Activated naive CD4-positive, alpha-beta T cell treated with anti-CD3 and anti-CD28 coated beads, Interleukin-2, amount 50 U/mL, for 24 hours (primary cell): ENCODE measurements around the gene GDAP2.
A peak's percentile ranks its signal among the peaks of the same experiment; 100 is the strongest.
"Not testable (repeated sequence)": the region's sequence is repeated elsewhere in the genome, so short reads cannot be mapped to it uniquely, and the experiment has no call there.

Experiments used
- H3K27ac Mint-ChIP-seq: one replicate; pipeline ENCODE4 v1.8.0; 2021; ENCODE audit warnings: mild to moderate bottlenecking, mixed read lengths
- H3K27me3 Mint-ChIP-seq: one replicate; pipeline ENCODE4 v1.8.0; 2021; ENCODE audit warnings: mixed read lengths
- H3K36me3 Mint-ChIP-seq: one replicate; pipeline ENCODE4 v1.8.0; 2021; ENCODE audit warnings: mixed read lengths
- H3K4me1 Mint-ChIP-seq: one replicate; pipeline ENCODE4 v1.8.0; 2021; ENCODE audit warnings: mixed read lengths
- H3K4me3 Mint-ChIP-seq: one replicate; pipeline ENCODE4 v1.8.0; 2021; ENCODE audit warnings: mild to moderate bottlenecking, mixed read lengths
- H3K9me3 Mint-ChIP-seq: one replicate; pipeline ENCODE4 v1.8.0; 2021; ENCODE audit warnings: mixed read lengths

GDAP2 gene

DNA sequence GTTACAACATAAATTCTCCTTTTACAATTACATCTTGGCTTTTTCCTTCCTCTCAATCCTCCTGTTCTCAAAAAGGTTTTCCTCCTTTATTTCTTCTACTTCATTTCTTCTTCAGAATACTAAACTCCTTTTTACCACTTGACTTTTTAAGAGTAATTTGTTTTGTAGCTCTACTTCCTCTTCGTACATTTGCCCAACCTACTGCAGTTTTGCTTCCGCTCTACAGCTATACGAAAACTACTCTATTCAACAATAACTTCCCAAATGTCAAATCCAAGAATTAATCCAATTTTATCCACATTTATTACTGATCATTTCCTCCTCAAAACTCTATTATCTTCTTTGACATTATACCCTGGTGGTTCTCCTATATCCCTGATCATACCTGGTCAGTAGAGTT lies 3.4 kb downstream of the GDAP2 start:
- Mint-ChIP-seq H3K27me3 (no peaks in the 10 kb centered on the region), H3K4me3 (no peak overlapping the region), H3K27ac (no peak overlapping the region), H3K9me3 (no peaks in the 10 kb centered on the region), H3K36me3 (peaks cover 12% of the 10 kb centered on the region), H3K4me1 (peaks cover 56% of the 10 kb centered on the region)

DNA sequence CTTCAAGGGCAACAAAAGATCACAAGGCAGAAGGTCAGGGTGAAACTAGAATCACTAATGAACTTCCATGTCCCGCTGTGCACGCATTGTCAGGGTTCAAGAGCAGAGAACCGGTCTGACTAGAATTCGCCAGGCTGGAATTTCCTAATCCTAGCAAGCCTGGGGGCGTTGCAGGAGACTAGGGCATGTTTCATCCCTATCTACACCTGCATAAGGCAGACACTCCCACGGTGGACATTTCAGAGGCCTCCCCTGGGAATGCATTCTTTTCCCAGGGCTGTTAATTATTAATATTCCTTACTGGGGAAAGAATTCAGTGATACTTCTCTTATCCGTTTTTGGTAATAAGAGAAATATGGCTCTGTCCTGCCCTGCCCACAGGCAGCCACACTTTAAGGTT lies 6.7 kb downstream of the GDAP2 start:
- Mint-ChIP-seq H3K4me1 (peaks cover 35% of the 10 kb centered on the region), H3K36me3 (peaks cover 13% of the 10 kb centered on the region)

DNA sequence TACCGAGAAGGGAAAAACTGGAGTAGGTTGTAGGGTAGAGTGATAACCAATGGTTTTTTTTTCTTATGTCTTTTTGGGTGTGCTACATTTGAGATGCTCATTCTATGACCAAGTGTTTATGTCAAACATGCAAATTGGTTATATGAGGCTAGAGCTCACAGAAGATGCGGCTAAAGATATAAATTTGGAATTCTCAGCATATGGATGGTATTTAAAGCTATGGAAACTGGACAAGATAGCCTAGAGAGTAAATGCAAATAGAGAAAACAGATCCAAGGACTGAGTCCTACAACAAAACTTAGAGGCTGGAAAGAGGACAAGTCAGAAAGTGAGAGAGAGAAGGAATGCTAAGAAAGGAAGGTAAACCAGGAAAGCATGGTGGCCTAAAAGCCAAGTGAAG lies 7.4 kb downstream of the GDAP2 start:
- no peaks in the 10 kb centered on the region for H3K27me3 Mint-ChIP-seq
- peaks cover 29% of the 10 kb centered on the region for H3K4me1 Mint-ChIP-seq
- H3K4me3 Mint-ChIP-seq = no peak overlapping the region
- no peak overlapping the region for H3K27ac Mint-ChIP-seq
- H3K9me3 Mint-ChIP-seq = no peaks in the 10 kb centered on the region
- H3K36me3 Mint-ChIP-seq = peaks cover 15% of the 10 kb centered on the region

More for the DNA sequence above, 6.7 kb downstream of the GDAP2 start:
- not testable (repeated sequence) for H3K4me3 Mint-ChIP-seq, H3K27me3 Mint-ChIP-seq, H3K9me3 Mint-ChIP-seq, H3K27ac Mint-ChIP-seq

DNA sequence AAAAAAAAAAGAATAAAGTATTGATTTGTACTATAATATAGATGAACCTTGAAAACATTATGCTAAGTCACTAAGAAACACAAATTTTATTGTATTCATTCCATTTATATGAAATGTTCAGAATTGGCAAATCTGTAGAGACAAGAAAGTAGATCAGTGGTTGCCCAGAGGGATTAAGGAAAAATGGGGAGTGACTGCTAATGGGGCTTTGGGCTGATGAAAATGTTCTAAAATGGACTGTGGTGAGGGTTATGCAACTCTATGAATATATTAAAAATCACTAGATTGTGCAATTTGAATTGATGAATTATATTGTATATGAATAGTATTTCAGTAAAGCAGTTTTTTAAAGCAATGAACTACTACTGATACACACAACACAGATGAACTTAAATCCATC lies 10.0 kb downstream of the GDAP2 start:
- peaks cover 35% of the 10 kb centered on the region for H3K36me3 Mint-ChIP-seq
- peaks cover 8% of the 10 kb centered on the region for H3K9me3 Mint-ChIP-seq
- no peak overlapping the region for H3K4me3 Mint-ChIP-seq
- no peak overlapping the region for H3K27ac Mint-ChIP-seq
- peaks cover 20% of the 10 kb centered on the region for H3K4me1 Mint-ChIP-seq
- H3K27me3 Mint-ChIP-seq = no peaks in the 10 kb centered on the region

DNA sequence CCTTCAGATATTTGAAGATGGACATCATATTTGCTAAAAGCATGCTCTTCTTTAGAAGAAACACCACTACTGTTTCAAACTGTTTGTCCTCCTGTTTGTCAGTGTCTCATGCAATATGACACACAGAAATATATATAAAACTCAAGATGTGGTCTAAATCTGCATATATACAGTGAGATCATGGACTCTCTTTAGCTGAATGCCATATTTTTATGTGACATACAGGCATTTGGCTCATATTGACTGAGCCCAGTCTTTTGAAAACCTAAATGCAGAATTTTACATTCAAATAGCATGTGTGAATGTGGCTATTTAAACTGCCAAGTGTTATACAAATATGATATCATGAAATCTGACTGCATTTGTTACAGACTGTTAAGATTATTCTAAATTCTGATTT lies 18.4 kb downstream of the GDAP2 start:
- Mint-ChIP-seq H3K4me3 (no peak overlapping the region), H3K27me3 (no peaks in the 10 kb centered on the region), H3K9me3 (peaks cover 10% of the 10 kb centered on the region), H3K36me3 (peaks cover 41% of the 10 kb centered on the region), H3K27ac (no peak overlapping the region), H3K4me1 (peaks cover 15% of the 10 kb centered on the region)

DNA sequence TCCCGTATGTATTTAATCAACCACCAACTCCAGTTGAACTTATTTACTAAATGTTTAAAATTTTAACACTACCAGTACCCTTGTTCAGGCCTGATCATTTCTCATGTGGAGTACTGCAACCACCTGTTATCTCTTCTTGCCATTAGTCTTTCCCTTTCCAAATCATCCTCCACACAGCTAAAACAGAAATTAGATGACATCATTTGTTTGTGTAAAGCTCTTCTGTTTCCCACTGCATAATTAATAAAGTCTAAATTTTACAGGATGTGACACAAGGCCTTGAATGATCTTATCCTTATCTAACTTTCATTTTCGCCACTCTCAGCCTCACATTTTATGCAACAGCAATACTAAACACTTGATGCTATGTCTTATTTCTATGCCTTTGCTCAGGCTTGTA lies 24.4 kb downstream of the GDAP2 start:
- Mint-ChIP-seq H3K27ac (no peak overlapping the region), H3K27me3 (no peaks in the 10 kb centered on the region), H3K9me3 (no peaks in the 10 kb centered on the region), H3K4me3 (no peak overlapping the region), H3K36me3 (peaks cover 35% of the 10 kb centered on the region), H3K4me1 (no peaks in the 10 kb centered on the region)

DNA sequence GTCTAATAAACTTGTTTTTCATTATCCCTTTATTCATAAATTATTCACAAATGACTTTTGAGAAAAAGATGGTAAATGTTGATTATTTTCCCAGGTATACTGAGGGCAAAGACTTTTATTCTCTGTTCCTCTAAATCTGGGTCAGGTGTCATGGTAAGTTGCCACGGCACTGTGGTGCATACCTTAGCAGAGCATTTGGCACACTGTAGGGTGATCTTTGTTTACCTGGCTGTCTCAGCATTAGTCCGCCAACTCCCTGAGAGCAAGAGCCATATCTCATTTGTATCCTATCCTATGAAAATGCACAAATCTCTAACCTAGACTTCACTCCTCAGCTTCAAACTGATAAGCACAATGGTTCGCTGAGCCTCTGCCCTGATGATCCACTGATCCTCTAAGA lies 24.9 kb downstream of the GDAP2 start:
- Mint-ChIP-seq H3K4me3 (no peak overlapping the region), H3K27ac (no peak overlapping the region), H3K4me1 (no peaks in the 10 kb centered on the region), H3K9me3 (no peaks in the 10 kb centered on the region), H3K27me3 (no peaks in the 10 kb centered on the region), H3K36me3 (peaks cover 35% of the 10 kb centered on the region)

DNA sequence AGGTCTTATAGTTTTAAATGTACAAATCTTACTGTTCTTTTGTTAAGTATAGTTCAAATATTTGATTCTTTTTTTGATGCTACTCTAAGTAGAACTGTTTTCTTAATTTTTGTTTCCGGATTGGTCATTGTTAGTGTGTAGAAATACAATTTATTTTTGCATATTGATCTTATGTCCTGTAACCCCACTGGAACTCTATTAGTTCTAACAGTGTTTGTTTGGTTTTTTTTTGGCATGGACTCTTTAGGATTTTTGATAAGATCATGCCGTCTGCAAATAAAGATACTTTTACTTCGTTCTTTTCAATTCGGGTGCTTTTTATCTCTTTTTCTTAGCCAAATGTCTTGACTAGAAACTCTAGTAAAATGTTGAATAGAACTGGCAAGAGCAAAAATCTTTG lies 26.5 kb downstream of the GDAP2 start:
- H3K27me3 Mint-ChIP-seq = no peaks in the 10 kb centered on the region
- peaks cover 33% of the 10 kb centered on the region for H3K36me3 Mint-ChIP-seq
- H3K27ac Mint-ChIP-seq = no peak overlapping the region
- no peak overlapping the region for H3K4me3 Mint-ChIP-seq
- H3K4me1 Mint-ChIP-seq = no peaks in the 10 kb centered on the region
- no peaks in the 10 kb centered on the region for H3K9me3 Mint-ChIP-seq

DNA sequence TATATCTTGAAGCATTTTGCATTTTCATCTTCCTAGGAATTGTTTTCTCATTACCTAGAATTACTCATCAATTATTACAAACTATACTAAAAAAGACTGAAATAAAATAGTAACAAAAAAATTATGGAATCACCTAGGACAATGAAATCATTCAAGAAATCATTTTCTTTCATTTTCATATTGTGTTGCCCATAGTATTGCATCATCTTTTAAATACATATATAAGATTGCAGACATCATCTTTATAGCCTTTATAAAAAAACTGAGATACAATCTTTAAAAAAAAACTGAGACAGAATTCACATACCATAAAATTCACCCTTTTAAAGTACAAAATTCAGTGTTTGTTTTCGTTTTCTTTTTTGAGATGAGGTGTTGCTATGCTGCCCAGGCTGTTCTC lies 29.6 kb downstream of the GDAP2 start:
- no peaks in the 10 kb centered on the region for H3K9me3 Mint-ChIP-seq
- H3K36me3 Mint-ChIP-seq = peaks cover 19% of the 10 kb centered on the region
- no peaks in the 10 kb centered on the region for H3K27me3 Mint-ChIP-seq
- H3K27ac Mint-ChIP-seq = peak overlapping the region; percentile 78
- H3K4me3 Mint-ChIP-seq = no peak overlapping the region
- peaks cover 5% of the 10 kb centered on the region for H3K4me1 Mint-ChIP-seq

DNA sequence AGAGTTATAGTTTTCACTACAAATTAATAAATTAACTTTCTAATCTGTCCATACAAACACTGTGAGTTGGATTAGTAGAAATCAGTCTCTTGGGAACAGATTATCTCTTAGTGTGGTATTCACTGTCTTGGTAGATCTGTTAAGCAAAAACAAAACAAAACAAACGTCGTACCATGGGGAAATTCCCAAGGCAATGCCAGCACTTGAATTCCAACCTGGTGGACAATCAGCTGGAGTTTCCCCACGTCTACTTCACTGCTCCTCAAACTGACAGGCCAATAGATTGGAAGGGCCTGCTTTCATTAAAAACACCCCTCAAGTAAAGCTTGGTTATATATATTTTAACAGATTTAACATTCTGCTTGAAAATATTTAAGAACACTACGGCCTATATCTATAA lies 31.9 kb downstream of the GDAP2 start:
- H3K27me3 Mint-ChIP-seq = no peaks in the 10 kb centered on the region
- H3K27ac Mint-ChIP-seq = no peak overlapping the region
- no peaks in the 10 kb centered on the region for H3K9me3 Mint-ChIP-seq
- peaks cover 5% of the 10 kb centered on the region for H3K4me1 Mint-ChIP-seq
- H3K4me3 Mint-ChIP-seq = no peak overlapping the region
- peaks cover 10% of the 10 kb centered on the region for H3K36me3 Mint-ChIP-seq

DNA sequence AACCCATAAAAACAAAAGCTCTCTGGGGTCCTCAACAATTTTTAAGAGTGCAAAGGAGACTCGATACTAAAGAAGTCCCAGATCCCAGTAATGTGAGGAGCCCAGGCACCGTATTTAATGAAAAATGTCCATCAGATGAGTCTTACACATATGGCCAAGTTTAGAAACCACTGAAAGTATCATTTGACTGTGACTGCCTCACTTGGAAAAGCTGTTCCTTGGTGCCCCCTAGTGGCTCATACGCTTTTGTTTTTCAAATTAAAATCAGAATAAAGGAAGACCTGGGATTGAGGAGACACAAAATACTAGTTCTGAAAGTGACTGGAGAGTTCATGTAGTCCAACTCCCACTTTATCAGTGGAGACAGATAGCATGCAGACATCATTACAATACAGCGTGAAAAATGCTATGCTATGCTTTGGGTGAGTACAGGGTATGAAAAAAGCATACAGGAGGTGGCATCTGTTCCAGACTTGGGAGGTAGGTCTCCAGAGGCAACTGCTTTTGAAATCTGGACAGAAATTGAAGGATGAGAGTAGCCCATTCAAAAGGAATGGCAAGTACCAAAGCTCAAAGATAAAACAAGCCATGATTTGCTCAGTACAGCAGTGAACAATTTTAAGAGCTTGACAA lies 33.8 kb downstream of the GDAP2 start:
- no peak overlapping the region for H3K27ac Mint-ChIP-seq
- peaks cover 8% of the 10 kb centered on the region for H3K36me3 Mint-ChIP-seq
- no peak overlapping the region for H3K4me3 Mint-ChIP-seq
- H3K9me3 Mint-ChIP-seq = no peaks in the 10 kb centered on the region
- H3K4me1 Mint-ChIP-seq = peaks cover 5% of the 10 kb centered on the region
- no peaks in the 10 kb centered on the region for H3K27me3 Mint-ChIP-seq

DNA sequence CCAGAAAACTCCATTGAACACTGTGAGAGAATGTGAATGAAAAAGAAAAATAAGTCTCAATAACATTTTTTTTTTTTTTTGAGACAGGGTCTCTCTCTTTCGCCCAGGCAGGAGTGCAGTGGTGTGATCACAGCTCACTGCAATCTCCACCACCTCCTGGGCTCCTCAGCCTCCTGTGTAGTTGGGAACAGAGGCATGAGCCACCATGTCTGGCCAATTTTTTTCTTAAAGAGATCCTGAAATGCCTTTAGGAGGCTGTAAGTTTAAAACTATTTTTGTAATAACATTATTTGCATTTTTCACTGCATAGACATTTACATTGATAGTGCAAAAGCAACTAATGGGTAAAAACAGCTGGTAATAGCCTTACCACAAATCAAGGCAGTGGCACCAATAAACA lies 35.3 kb downstream of the GDAP2 start:
- no peak overlapping the region for H3K4me3 Mint-ChIP-seq
- peaks cover 11% of the 10 kb centered on the region for H3K36me3 Mint-ChIP-seq
- peaks cover 5% of the 10 kb centered on the region for H3K4me1 Mint-ChIP-seq
- no peaks in the 10 kb centered on the region for H3K9me3 Mint-ChIP-seq
- no peak overlapping the region for H3K27ac Mint-ChIP-seq
- H3K27me3 Mint-ChIP-seq = no peaks in the 10 kb centered on the region

DNA sequence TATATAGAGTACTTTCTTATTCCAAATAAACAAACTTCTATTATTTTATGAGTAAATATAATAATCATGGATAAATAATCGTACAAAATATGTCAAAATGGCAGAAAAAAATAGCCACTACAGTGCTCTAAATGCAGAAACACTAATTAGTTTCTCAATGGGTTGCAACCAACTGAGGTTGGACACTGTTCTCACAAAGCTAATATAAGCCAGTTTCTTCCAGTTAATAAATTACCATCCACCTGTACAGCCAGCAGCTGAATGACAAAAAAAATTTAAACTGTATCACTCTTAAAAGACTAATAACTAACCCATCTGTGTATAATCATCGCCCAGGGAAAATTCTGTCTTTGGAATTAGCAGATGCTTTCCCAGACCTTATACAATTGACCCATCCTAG lies 36.9 kb downstream of the GDAP2 start:
- Mint-ChIP-seq H3K36me3 (peaks cover 16% of the 10 kb centered on the region), H3K9me3 (no peaks in the 10 kb centered on the region), H3K4me3 (no peak overlapping the region), H3K27ac (no peak overlapping the region), H3K4me1 (peaks cover 5% of the 10 kb centered on the region), H3K27me3 (no peaks in the 10 kb centered on the region)

DNA sequence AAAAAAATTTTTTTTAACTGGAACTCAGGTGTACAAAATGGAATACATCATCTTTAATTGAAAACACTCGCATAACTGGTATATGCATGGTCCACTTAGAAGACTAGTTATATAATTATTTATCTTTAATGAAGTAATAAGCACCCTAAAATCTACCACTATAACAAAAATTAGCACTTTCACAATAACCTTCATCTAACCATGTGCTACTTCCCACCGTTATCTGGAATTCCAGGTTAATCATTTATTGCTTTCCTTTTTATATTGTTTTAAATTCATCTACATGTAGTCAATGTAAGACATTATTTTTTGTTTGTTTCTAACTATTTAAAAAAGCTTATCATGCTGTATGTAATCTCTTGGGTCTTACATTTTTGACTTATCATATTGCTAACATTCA lies 39.0 kb downstream of the GDAP2 start:
- Mint-ChIP-seq H3K4me1 (peaks cover 1% of the 10 kb centered on the region), H3K9me3 (no peaks in the 10 kb centered on the region), H3K36me3 (peaks cover 17% of the 10 kb centered on the region), H3K27me3 (no peaks in the 10 kb centered on the region), H3K27ac (no peak overlapping the region), H3K4me3 (no peak overlapping the region)

DNA sequence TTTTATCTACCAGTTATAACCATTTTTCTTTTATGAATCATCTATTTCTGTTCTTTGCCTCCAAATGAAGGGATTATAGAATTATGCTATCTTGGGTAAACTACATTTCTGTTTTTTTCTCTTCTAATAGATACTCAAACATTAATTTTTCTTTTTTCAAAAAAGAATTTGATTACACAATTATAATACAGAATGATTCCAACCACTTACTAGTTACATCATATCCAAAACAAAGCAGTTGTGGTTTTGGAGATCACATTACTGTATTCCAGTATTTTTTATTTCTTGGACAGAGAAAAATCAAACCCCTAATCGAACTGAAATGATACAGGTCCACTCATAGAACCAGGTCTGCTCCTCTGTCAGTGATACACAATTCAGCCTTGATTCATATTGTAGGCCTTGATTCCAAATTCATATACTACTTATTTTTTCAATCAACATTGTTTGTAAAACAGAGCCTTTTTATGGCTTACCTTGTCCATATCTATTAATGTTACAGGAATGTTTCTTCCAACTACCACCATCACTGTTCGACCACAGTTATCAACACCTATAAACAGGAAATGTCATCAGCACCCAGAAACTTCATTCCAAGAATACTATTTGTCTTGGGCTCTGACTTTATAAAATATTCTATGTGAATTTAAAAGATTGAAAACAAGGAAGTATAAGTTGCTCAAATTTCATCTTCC lies 43.2 kb downstream of the GDAP2 start:
- Mint-ChIP-seq H3K27me3 (no peaks in the 10 kb centered on the region), H3K27ac (no peak overlapping the region), H3K4me3 (no peak overlapping the region), H3K9me3 (no peaks in the 10 kb centered on the region), H3K36me3 (peaks cover 18% of the 10 kb centered on the region), H3K4me1 (no peaks in the 10 kb centered on the region)

DNA sequence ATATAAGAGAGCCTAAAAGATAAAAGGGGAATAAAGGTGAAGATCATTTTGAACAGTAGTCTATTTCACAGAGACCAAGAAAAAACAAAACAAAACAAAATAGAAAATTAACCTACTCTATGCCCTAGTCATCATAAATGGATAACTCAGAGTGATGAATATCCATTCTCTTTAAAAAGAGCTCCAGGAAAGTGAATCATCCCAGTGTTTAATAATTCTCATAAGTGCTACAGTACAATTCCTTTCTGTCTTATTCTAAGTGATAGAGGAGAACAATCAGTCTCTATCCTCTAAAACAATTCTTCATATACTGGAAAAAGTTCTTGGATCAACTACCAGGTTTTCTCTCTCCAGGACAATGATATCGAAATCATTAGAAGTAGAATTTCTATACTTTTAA lies 45.8 kb downstream of the GDAP2 start:
- H3K4me1 Mint-ChIP-seq = no peaks in the 10 kb centered on the region
- H3K27me3 Mint-ChIP-seq = no peaks in the 10 kb centered on the region

DNA sequence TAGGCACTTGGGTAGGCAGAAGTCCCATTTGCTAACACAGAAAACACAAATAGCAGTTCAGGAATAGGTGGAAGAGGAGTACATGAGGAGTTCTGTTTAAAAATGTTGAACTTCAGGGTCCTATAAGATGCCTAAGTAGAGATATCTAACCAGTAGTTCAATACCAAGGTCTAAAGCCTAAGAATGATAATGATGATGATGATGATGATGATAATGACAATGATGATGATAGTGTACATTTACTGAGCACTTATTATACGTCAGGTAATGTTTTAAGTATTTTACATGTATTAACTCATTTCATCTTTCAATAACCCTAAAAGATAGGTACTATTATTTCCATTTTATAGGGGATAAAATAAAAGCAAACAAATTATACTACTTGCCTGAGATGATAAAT lies 50.1 kb downstream of the GDAP2 start:
- H3K27me3 Mint-ChIP-seq = no peaks in the 10 kb centered on the region
- H3K9me3 Mint-ChIP-seq = peaks cover 7% of the 10 kb centered on the region

More for the DNA sequence above, 45.8 kb downstream of the GDAP2 start:
- H3K36me3 Mint-ChIP-seq = peaks cover 25% of the 10 kb centered on the region
- no peak overlapping the region for H3K27ac Mint-ChIP-seq
- H3K4me3 Mint-ChIP-seq = no peak overlapping the region
- H3K9me3 Mint-ChIP-seq = no peaks in the 10 kb centered on the region

More for the DNA sequence above, 50.1 kb downstream of the GDAP2 start:
- Mint-ChIP-seq H3K4me3 (no peak overlapping the region), H3K4me1 (no peaks in the 10 kb centered on the region), H3K27ac (no peak overlapping the region), H3K36me3 (peaks cover 50% of the 10 kb centered on the region)
